GM13976 (cell line): Measurements from ENCODE around the gene PSMA3.

Experiments used
- DNase-seq: peaks from one replicate; pipeline ENCODE4 v3.0.0; 2012; ENCODE audit warnings: low spot score
- CTCF ChIP-seq: IDR thresholded peaks from 2 replicates; pipeline ENCODE4 v1.5.1; 2012; ENCODE audit warnings: borderline replicate concordance, mild to moderate bottlenecking; ENCODE audit not compliant: insufficient read depth; ENCODE audit errors: extremely low read depth, missing control alignments, control extremely low read depth
- in situ Hi-C: fragments of 300-500 bp; cut with MboI; formaldehyde crosslinking; loops from one replicate; pipeline ENCODE4 v1.12.0; 2022; ENCODE audit warnings: low sequenced_read_pairs, mixed read lengths, inconsistent platforms; ENCODE audit not compliant: unreplicated experiment

The PSMA3 gene

GRCh38 chr14:58213176-58213575 is 31.5 kb upstream of the PSMA3 start:
- in situ Hi-C loops: no loop called here
- TF ChIP-seq CTCF: no peak
- DNase-seq: no peak

- in situ Hi-C loops: no loop called here
- no peak for TF ChIP-seq CTCF
- no peak for DNase-seq
Measured at GRCh38 chr14:58215191-58215914, 29.3 kb upstream of the PSMA3 start.

- no peak for DNase-seq
- no peak for TF ChIP-seq CTCF
- in situ Hi-C loops: no loop called here
Measured at GRCh38 chr14:58216544-58216943, 28.1 kb upstream of the PSMA3 start.

GRCh38 chr14:58227096-58227819 is 17.4 kb upstream of the PSMA3 start:
- in situ Hi-C loops: no loop called here
- TF ChIP-seq CTCF: no peak
- no peak for DNase-seq

GRCh38 chr14:58238252-58239243 is 6.1 kb upstream of the PSMA3 start:
- in situ Hi-C loops: no loop called here
- DNase-seq: no peak
- no peak for TF ChIP-seq CTCF
